Measurements from ENCODE around the gene ACTC1.

ACTC1 gene

GRCh38 chr15:34757262-34757661 is 38.1 kb downstream of the ACTC1 start:
- Histone ChIP-seq H3K27ac (ENCODE audit: low read length) (no peak overlapping the region), H3K4me1 (ENCODE audit: insufficient read depth, low read length) (no peaks in the 10 kb centered on the region), H3K9me3 (ENCODE audit: insufficient read depth, low read length, severe bottlenecking) (no peaks in the 10 kb centered on the region), H3K36me3 (ENCODE audit: insufficient read depth, low read length) (no peaks in the 10 kb centered on the region), H4K20me1 (ENCODE audit: insufficient read depth, low read length) (no peaks in the 10 kb centered on the region), H2AFZ (ENCODE audit: low read depth, low read length) (no peak overlapping the region), H3K4me2 (ENCODE audit: insufficient read depth, low read length) (no peak overlapping the region), H3K79me2 (ENCODE audit: insufficient read depth, low read length) (no peaks in the 10 kb centered on the region), H3K9ac (ENCODE audit: low read depth, low read length) (no peak overlapping the region), H3K27me3 (ENCODE audit: insufficient read depth, low read length, poor library complexity) (no peaks in the 10 kb centered on the region), H3K4me3 (ENCODE audit: low read depth in 1 of 2, low read length in 2 of 2) (no peak overlapping the region)
- TF ChIP-seq CTCF (IDR thresholded peaks at IDR 0.05; ENCODE audit: borderline replicate concordance, extremely low read depth, low read length, poor library complexity, severe bottlenecking): no peak
- no peak for TF ChIP-seq EZH2 (IDR thresholded peaks at IDR 0.05; ENCODE audit: borderline replicate concordance, low read depth, low read length, severe bottlenecking)
- no peak for DNase-seq
- no peak for ATAC-seq (ENCODE audit: insufficient read depth, low read depth)

- Histone ChIP-seq H3K4me2 (ENCODE audit: insufficient read depth, low read length) (no peak overlapping the region), H3K4me3 (ENCODE audit: low read depth in 1 of 2, low read length in 2 of 2) (no peak overlapping the region), H3K79me2 (ENCODE audit: insufficient read depth, low read length) (no peaks in the 10 kb centered on the region), H3K27me3 (ENCODE audit: insufficient read depth, low read length, poor library complexity) (no peaks in the 10 kb centered on the region), H2AFZ (ENCODE audit: low read depth, low read length) (no peak overlapping the region), H3K27ac (ENCODE audit: low read length) (no peak overlapping the region), H3K9ac (ENCODE audit: low read depth, low read length) (no peak overlapping the region), H3K4me1 (ENCODE audit: insufficient read depth, low read length) (no peaks in the 10 kb centered on the region), H3K36me3 (ENCODE audit: insufficient read depth, low read length) (no peaks in the 10 kb centered on the region), H3K9me3 (ENCODE audit: insufficient read depth, low read length, severe bottlenecking) (no peaks in the 10 kb centered on the region), H4K20me1 (ENCODE audit: insufficient read depth, low read length) (no peaks in the 10 kb centered on the region)
- no peak for DNase-seq
- no peak for TF ChIP-seq CTCF (IDR thresholded peaks at IDR 0.05; ENCODE audit: borderline replicate concordance, extremely low read depth, low read length, poor library complexity, severe bottlenecking)
- TF ChIP-seq EZH2 (IDR thresholded peaks at IDR 0.05; ENCODE audit: borderline replicate concordance, low read depth, low read length, severe bottlenecking): no peak
- ATAC-seq (ENCODE audit: insufficient read depth, low read depth): no peak
Measured at GRCh38 chr15:34755419-34755773, 40.0 kb downstream of the ACTC1 start.

GRCh38 chr15:34754674-34755418 is 40.5 kb downstream of the ACTC1 start, which contains the start of gene GJD2:
TSS of gene GJD2 (minus strand) at chr15:34754998. CDS start at chr15:34754488, 510 bp downstream.
- H3K4me3 ChIP-seq (ENCODE audit: low read depth in 1 of 2, low read length in 2 of 2): no peak within 1 kb of the TSS
- TF ChIP-seq CTCF (IDR thresholded peaks at IDR 0.05; ENCODE audit: borderline replicate concordance, extremely low read depth, low read length, poor library complexity, severe bottlenecking) (no peak), EZH2 (IDR thresholded peaks at IDR 0.05; ENCODE audit: borderline replicate concordance, low read depth, low read length, severe bottlenecking) (no peak)
- no peak within 1 kb of the TSS for H3K4me2 ChIP-seq (ENCODE audit: insufficient read depth, low read length)
- no peaks in the 10 kb centered on the region for H3K9me3 ChIP-seq (ENCODE audit: insufficient read depth, low read length, severe bottlenecking)
- H4K20me1 ChIP-seq (ENCODE audit: insufficient read depth, low read length): no peaks in the 10 kb centered on the region
- no peaks in the 10 kb centered on the region for H3K36me3 ChIP-seq (ENCODE audit: insufficient read depth, low read length)
- ATAC-seq (ENCODE audit: insufficient read depth, low read depth): no peak
- no peak for DNase-seq
- no peaks in the 10 kb centered on the region for H3K27me3 ChIP-seq (ENCODE audit: insufficient read depth, low read length, poor library complexity)
- no peak within 1 kb of the TSS for H2AFZ ChIP-seq (ENCODE audit: low read depth, low read length)
- H3K9ac ChIP-seq (ENCODE audit: low read depth, low read length): no peak within 1 kb of the TSS
- no peaks in the 10 kb centered on the region for H3K79me2 ChIP-seq (ENCODE audit: insufficient read depth, low read length)
- no peak within 1 kb of the TSS for H3K27ac ChIP-seq (ENCODE audit: low read length)
- H3K4me1 ChIP-seq (ENCODE audit: insufficient read depth, low read length): no peaks in the 10 kb centered on the region

Measured in DND-41 (cell line).